SK-N-SH (cell line): Measurements from ENCODE around the gene STOML2. TPM values are rescaled to one million over a fixed set of nuclear protein-coding genes. Genes with fewer than 3 reads are reported as not detected.

Experiments
- CHD2 ChIP-seq: fragments of 150-350 bp; IDR thresholded peaks from 2 replicates; pipeline ENCODE4 v1.6.1; 2018; ENCODE audit warnings: low read length; ENCODE audit not compliant: partially characterized antibody
- CTCF ChIP-seq: fragments of 200-600 bp; sonication (generic); IDR thresholded peaks from 2 replicates; pipeline ENCODE4 v1.6.1; 2017; ENCODE audit warnings: antibody characterized with exemption, mild to moderate bottlenecking, moderate library complexity
- EP300 ChIP-seq, 2 experiments: IDR thresholded peaks; 2 replicates each; pipeline versions ENCODE4 v1.4.0 to v1.6.1; 2012; ENCODE audit warnings: borderline replicate concordance in 1 of 2, low read depth in 1 of 2, low read length in 1 of 2
- EZH2phosphoT487 ChIP-seq: fragments of 200-600 bp; sonication (generic); IDR thresholded peaks from 2 replicates; pipeline ENCODE4 v1.6.1; 2017; ENCODE audit warnings: low read depth, mixed run types, mild to moderate bottlenecking, antibody characterized with exemption, moderate library complexity, borderline replicate concordance
- FOSL2 ChIP-seq: IDR thresholded peaks from 2 replicates; pipeline ENCODE4 v1.4.0; 2012; ENCODE audit warnings: low read depth, mild to moderate bottlenecking, moderate library complexity, borderline replicate concordance
- FOXJ3 ChIP-seq: sonication (generic); formaldehyde crosslinking; IDR thresholded peaks from 2 replicates; pipeline ENCODE4 v1.5.1; 2020; ENCODE audit warnings: mild to moderate bottlenecking, missing genetic modification reagents
- GABPA ChIP-seq: IDR thresholded peaks from 2 replicates; pipeline ENCODE4 v1.4.0; 2012; ENCODE audit warnings: low read depth, mild to moderate bottlenecking
- JUND ChIP-seq: IDR thresholded peaks from 2 replicates; pipeline ENCODE4 v1.4.0; 2012
- MEF2A ChIP-seq: IDR thresholded peaks from 2 replicates; pipeline ENCODE4 v1.4.0; 2012; ENCODE audit warnings: low read depth, borderline replicate concordance
- MXI1 ChIP-seq: IDR thresholded peaks from 2 replicates; pipeline ENCODE4 v1.6.1; 2012; ENCODE audit warnings: mild to moderate bottlenecking, low read depth, low read length, improper control_type of control experiment
- NFIC ChIP-seq: IDR thresholded peaks from 2 replicates; pipeline ENCODE4 v1.4.0; 2012; ENCODE audit warnings: borderline replicate concordance
- NRF1 ChIP-seq: IDR thresholded peaks from 2 replicates; pipeline ENCODE4 v1.6.1; 2012; ENCODE audit warnings: low read depth, mild to moderate bottlenecking, low read length
- PBX3 ChIP-seq: IDR thresholded peaks from 2 replicates; pipeline ENCODE4; 2012
- POLR2AphosphoS5 ChIP-seq: IDR thresholded peaks from 2 replicates; pipeline ENCODE4 v1.6.1; 2012; ENCODE audit warnings: low read depth, low read length
- RFX5 ChIP-seq: IDR thresholded peaks from 2 replicates; pipeline ENCODE4 v1.6.1; 2012; ENCODE audit warnings: mild to moderate bottlenecking, improper control_type of control experiment, low read length
- RXRA ChIP-seq: IDR thresholded peaks from 2 replicates; pipeline ENCODE4 v1.4.0; 2012; ENCODE audit warnings: low read depth, mild to moderate bottlenecking, borderline replicate concordance
- SIN3A ChIP-seq: IDR thresholded peaks from 2 replicates; pipeline ENCODE4 v1.6.1; 2012; ENCODE audit warnings: low read depth, mild to moderate bottlenecking, low read length, moderate library complexity, borderline replicate concordance
- SMC3 ChIP-seq: IDR thresholded peaks from 2 replicates; pipeline ENCODE4 v1.6.1; 2012; ENCODE audit warnings: low read depth, low read length, improper control_type of control experiment
- TAF1 ChIP-seq: IDR thresholded peaks from 2 replicates; pipeline ENCODE4 v1.6.1; 2012; ENCODE audit warnings: low read depth, mild to moderate bottlenecking, low read length, moderate library complexity, borderline replicate concordance
- TEAD4 ChIP-seq: IDR thresholded peaks from 2 replicates; pipeline ENCODE4 v1.4.0; 2012; ENCODE audit warnings: mild to moderate bottlenecking, borderline replicate concordance; ENCODE audit not compliant: insufficient read depth
- YY1 ChIP-seq: IDR thresholded peaks from 2 replicates; pipeline ENCODE4 v1.4.0; 2012; ENCODE audit warnings: low read depth, mild to moderate bottlenecking
- polyA plus RNA-seq, 3 experiments: library from polyadenylated mRNA; depleted of rRNA; stranded (reverse); fragments of >200 nt; gene quantifications; 2 replicates each; pipeline ENCODE4 v1.2.3, GENCODE V29; 2012
- TF ChIP-seq, protein P1 (sequence below): IDR thresholded peaks from 2 replicates; pipeline ENCODE4 v1.4.0; 2012; ENCODE audit warnings: low read depth, borderline replicate concordance
- TF ChIP-seq, protein P2 (sequence below): IDR thresholded peaks from 2 replicates; pipeline ENCODE4 v1.4.0; 2012; ENCODE audit warnings: low read depth
- TF ChIP-seq, protein P3 (sequence below): IDR thresholded peaks from 2 replicates; pipeline ENCODE4 v1.4.0; 2012; ENCODE audit warnings: low read depth, borderline replicate concordance

The STOML2 gene
- polyA plus RNA-seq, 1 of the 3 experiments (the other 2 are of a cell fraction), result 232 TPM

DNA sequence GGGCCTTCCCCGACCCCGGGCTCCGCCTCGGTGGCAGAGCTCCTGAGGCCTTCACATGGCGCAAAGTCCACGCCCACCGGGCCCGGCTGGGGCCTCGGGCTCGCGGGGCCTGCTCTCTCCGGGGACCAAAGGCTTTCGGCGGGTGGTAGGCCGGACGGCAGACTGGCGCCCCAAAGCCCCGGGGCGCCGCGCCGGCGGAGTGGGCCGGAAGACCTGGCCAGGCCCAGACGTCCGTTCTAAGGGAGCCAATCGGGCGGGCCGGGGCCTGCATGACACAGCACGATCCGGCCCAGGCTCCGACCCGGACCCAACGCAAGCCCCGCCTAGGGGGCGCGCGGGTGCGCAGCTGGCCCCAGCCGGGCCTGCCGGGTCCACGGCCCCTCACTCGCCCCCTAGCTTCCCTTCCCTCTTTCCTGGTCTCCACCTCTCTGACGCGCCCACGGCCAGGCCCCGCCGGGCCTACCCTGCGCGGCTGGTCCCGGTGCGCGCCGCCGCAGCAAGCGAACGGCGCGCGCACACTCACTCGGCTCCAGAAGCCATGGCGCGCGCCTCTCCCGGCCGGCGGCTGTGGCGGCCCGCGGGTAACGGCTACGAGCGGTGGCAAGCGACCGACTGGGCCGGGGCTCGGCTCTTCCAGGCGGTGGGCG lies 31.0 kb downstream of the STOML2 start (continued):
- TF ChIP-seq, protein P1, sequence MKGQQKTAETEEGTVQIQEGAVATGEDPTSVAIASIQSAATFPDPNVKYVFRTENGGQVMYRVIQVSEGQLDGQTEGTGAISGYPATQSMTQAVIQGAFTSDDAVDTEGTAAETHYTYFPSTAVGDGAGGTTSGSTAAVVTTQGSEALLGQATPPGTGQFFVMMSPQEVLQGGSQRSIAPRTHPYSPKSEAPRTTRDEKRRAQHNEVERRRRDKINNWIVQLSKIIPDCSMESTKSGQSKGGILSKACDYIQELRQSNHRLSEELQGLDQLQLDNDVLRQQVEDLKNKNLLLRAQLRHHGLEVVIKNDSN, result no peak
- peak; percentile 5; the same call in 1 of the 2 replicates for TF ChIP-seq JUND
- no peak for TF ChIP-seq RXRA
- TF ChIP-seq FOXJ3, result no peak
- TF ChIP-seq NRF1, result peak; percentile 41
- TF ChIP-seq, protein P2, sequence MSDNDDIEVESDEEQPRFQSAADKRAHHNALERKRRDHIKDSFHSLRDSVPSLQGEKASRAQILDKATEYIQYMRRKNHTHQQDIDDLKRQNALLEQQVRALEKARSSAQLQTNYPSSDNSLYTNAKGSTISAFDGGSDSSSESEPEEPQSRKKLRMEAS, result peak; percentile 42; the same call in 1 of the 2 replicates
- TF ChIP-seq EP300 (IDR thresholded peaks at IDR 0.05; ENCODE audit: borderline replicate concordance in 1 of 2, low read depth in 1 of 2, low read length in 1 of 2), result no peak
- TF ChIP-seq, protein P3, sequence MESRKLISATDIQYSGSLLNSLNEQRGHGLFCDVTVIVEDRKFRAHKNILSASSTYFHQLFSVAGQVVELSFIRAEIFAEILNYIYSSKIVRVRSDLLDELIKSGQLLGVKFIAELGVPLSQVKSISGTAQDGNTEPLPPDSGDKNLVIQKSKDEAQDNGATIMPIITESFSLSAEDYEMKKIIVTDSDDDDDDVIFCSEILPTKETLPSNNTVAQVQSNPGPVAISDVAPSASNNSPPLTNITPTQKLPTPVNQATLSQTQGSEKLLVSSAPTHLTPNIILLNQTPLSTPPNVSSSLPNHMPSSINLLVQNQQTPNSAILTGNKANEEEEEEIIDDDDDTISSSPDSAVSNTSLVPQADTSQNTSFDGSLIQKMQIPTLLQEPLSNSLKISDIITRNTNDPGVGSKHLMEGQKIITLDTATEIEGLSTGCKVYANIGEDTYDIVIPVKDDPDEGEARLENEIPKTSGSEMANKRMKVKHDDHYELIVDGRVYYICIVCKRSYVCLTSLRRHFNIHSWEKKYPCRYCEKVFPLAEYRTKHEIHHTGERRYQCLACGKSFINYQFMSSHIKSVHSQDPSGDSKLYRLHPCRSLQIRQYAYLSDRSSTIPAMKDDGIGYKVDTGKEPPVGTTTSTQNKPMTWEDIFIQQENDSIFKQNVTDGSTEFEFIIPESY, result no peak
- no peak for TF ChIP-seq POLR2AphosphoS5
- TF ChIP-seq PBX3, result no peak
- 0 out of 2 replicates have a peak, but pooled peaks have one; percentile 40 for TF ChIP-seq TAF1
- TF ChIP-seq CTCF, result peak; percentile 43
- TF ChIP-seq CHD2, result no peak
- no peak for TF ChIP-seq EZH2phosphoT487
- no peak for TF ChIP-seq FOSL2
- TF ChIP-seq TEAD4, result no peak
- peak; percentile 78 for TF ChIP-seq RFX5
- TF ChIP-seq YY1, result peak; percentile 28; the same call in 1 of the 2 replicates
- TF ChIP-seq MEF2A, result no peak
- TF ChIP-seq GABPA, result no peak
- TF ChIP-seq SIN3A, result peak; percentile 83; the same call in 1 of the 2 replicates
- peak; percentile 84 for TF ChIP-seq MXI1
- no peak for TF ChIP-seq NFIC
- no peak for TF ChIP-seq SMC3
